Measurements from ENCODE around the gene HERPUD1.
"Not testable (repeated sequence)": the region's sequence is repeated elsewhere in the genome, so short reads cannot be mapped to it uniquely, and the experiment has no call there.

The HERPUD1 gene

DNA sequence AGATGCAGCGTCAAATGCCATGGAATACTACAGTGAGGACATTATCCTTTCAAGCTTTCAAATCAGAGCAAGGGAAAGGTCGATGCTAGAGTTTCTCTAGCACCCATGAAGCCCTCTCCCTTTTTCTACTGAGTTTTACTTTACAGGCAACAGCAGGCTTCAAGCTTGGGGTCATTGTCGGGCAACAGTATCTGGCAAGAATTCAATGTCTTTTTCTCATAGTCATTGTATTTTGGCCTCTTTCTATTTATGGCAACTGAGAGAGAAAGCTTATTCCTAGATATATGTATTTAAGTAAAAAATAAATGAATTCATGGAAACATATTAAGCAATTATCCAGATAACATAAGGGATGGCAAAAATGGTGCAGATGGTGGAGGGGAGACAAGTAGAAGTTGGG, 29.4 kb downstream of the HERPUD1 start:
- no peak for DNase-seq (ENCODE audit: low read depth)

DNA sequence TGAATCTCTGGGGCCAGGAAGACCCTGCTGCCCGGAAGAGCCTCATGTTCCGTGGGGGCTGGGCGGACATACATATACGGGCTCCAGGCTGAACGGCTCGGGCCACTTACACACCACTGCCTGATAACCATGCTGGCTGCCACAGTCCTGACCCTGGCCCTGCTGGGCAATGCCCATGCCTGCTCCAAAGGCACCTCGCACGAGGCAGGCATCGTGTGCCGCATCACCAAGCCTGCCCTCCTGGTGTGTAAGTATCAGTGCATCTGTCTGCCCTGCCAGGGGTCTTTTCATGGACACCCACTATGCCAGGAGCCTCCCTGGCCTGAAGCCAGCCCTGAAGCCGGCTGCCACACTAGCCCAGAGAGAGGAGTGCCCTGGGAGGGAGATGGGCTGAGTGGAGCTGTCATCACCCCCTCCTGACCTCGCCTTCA, 29.9 kb downstream of the HERPUD1 start, which contains the start of gene CETP:
Gene CETP (plus strand): TSS at position 100 of the 431 bp plus-strand sequence. CDS start 30 bp downstream, at position 130.
- DNase-seq (ENCODE audit: low read depth), result no peak

DNA sequence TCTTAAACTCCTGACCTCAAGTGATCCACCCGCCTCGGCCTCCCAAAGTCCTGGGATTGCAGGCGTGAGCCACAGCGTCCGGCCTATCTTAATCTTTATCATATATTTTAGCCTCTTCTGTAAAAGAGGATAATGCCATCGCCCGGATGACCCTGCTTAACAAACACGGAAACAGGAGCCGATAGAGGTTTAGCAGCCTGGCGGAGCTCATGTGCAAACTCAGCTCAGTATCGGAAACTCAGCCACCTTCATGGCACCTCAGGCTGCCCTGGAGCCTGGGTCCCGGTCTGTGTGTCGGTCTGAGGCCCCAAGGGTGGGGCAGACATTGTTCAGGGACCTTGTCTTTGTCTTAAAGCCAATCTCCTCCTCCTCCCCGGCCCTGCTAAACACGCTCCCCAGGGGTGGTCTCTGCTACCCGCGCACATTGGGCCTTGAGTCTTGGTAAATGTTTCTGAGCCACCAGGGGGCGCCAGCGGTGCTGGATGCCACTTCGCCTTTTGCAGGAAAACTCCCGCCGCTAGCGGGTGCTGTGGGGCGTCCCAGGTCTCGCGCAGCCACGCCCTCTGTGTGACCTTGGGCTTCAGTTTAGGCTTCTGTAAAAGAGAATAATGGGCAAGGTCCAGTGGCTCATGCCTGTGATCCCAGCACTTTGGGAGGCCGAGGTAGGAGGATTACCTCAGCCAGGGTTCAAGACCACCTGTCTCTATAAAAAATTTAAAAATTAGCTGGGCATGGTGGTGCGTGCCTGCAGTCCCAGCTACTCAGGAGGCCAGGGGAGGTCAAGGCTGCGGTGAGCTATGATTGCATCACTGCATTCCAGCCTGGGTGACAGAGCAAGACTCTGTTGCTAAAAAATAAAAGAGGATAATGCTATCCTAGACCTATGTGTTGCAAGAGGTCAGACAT, 32.6 kb downstream of the HERPUD1 start:
- DNase-seq (ENCODE audit: low read depth), result peak; percentile 97

DNA sequence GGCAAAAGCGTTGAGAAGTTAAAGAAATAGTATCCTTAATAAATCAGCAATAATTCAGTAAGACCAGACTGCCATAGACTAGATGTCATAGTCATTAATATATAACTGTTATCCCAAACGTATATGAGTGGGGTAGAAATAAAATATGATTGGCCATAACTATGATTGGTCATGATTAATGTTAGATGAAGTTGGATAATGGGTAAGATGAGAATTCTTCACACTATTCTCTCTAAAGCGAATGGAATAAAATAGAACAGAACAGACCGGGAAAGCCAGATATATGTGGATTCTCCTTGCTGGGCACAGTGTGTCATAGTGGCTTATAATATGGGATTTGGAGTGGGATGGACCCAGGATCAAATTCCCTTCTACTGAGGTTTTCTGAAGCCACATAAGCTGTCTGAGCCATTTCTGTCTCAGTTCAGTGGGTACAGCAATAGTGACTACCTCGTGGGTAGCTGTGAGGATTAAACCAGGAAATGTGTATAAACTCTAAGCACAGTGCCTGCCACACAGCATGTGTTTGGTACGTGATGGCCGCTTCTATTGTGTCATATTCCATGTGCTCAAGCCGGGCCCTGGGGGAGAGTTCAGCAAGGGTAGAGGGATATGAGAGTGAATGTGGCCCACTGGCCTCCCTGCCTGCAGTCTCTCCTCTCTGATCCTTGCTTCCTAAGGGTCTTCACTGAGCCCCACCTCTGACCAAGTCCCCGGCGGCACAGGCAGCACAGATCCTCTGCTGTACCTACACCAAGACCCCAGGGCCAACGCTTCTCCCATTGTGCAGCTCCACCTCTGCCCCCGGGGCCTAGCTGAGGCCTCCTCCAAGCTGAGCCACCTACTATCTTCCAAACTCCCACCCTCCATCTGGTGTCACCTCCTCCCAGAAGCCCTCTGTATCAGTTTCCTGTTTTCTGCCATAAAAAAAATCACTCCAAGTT, 33.5 kb downstream of the HERPUD1 start:
- DNase-seq (ENCODE audit: low read depth), result no peak

DNA sequence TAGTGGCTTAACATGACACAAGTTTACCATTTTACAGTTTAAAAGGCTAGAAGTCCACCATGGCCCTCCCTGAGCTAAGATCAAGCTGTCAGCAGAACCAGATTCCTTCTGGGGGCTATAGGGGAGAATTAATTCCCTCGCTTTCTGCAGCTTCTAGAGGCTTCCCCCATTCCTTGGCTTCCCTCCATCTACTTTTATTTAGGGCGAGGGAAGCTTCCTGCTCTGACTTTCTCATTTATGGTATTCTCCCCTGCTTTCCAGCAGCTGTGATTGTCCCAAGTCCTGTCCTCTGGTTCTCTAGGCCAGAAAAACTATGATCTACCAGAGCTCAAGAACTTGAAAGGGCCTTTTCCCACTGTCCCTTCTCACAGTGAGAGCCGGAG, 34.1 kb downstream of the HERPUD1 start:
- no peak for DNase-seq (ENCODE audit: low read depth)

DNA sequence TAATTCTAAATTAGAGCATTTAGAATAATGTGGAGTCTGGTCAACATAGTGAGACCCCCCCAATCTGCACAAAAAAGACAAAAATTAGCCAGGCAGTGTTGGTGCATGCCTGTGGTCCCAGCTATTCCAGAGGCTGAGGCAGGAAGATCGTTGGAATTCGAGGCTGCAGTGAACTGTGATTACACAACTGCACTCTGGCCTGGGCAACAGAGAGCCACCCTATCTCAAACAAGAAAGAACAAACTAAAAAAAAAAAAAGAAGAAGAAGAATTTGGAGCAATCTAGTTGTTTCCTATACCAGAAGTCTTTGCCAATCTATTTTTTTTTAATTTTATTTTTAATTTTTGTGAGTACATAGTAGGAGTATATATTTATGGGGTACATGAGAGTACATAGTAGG, 35.8 kb downstream of the HERPUD1 start:
- DNase-seq (ENCODE audit: low read depth), result no peak

DNA sequence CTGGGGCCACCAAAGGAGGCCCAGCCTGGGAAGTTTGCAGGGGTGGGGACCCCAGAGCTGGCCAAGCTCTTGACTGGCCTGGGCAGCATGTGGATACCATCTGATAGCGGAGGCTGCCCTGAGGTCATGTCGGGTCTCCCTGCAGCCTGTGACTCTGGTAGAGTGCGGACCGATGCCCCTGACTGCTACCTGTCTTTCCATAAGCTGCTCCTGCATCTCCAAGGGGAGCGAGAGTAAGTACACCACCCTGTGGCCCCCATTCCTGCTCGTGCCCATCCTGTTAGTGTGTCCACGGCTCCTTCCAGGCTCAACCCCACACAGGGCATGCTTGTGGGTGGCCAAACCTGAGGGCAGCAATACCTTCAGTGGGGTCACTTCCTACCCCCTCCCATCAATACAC, 37.8 kb downstream of the HERPUD1 start:
- DNase-seq (ENCODE audit: low read depth), result no peak

DNA sequence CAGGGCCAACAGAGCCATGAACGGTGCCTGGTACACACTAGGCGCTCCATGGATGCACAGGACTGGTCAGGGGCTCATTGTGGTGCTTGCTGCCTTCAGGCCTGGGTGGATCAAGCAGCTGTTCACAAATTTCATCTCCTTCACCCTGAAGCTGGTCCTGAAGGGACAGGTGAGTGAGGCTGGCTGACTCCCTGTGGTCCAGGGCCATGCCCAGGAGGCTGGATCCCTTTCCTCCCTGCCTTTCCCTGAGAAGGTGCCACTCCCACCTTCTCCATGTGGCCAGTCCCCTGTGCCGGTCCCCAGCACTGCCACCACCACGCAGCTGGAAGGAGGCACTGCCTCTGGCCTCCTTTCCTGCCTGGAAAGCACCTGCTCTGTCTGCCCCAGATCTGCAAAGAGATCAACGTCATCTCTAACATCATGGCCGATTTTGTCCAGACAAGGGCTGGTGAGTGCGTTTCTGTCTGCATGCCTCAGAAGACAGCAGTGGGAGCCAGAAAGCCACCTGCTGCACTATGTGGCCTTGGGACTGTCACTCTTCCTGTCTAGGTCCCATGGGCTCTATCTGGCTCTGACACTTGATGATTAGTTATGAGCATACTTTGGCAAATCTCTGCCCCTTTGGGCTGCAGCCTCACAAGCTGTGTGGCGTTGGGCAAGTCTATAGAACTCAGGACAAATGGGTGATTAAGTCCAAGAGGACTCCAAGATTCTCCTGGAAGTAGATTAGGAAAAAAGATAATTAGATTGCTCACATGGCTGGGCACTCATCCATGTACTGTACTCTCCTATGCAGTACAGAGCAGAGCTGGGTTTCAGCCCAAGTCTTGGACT, 39.2 kb downstream of the HERPUD1 start:
- DNase-seq (ENCODE audit: low read depth), result no peak

DNA sequence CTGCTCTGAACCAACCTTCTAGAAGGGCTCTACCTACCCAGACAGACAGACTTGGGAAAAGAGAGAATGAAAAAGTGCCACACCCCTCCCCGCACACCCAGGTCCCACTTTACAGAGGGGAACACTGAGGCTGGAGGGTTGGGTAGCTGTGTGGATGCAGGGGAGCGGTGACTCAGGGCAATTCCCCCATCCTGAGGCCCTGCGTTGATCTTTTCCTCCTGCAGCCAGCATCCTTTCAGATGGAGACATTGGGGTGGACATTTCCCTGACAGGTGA, 39.8 kb downstream of the HERPUD1 start:
- no peak for DNase-seq (ENCODE audit: low read depth)

DNA sequence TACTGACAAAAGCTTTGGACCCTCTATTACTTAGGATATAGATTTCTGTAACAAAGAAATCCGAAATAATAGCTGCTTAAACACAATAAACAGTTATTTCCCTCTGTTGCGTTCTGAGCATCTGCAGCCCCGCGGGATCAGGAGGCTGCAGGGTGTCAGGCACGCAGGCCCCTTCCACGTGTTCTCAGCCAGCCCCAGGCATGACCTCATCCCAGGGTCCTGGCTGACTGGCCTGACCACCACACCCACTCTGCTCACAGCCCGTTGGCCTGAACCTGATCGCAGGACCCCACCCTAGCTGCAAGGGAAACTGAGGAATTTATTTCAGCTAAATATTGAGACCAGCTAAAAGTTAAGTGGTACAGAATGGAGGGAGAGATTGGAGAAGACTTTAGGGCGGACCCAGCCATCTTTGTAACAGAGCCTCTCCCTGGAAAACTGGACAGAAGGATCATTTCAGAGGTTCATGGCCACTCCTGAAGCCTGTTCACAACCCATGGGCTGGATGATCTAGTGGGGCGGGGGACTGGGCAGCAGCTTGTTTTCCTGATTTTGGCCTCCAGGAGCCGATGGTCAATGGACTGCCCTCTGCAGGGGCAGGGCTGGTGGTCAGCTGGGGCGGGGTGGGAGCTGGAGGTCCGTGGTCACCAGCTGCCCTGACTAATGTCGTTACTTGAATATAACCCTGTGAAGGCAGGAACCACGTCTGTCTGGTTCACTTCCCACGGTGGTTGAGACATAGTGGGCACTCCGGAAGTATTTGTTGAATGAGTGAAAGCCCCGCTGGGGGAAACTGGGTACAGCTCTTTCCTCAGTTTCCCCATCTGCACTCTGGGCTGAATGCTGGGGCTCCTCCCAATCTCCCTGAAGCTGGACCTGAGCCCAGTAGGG, 40.7 kb downstream of the HERPUD1 start:
- no peak for DNase-seq (ENCODE audit: low read depth)

DNA sequence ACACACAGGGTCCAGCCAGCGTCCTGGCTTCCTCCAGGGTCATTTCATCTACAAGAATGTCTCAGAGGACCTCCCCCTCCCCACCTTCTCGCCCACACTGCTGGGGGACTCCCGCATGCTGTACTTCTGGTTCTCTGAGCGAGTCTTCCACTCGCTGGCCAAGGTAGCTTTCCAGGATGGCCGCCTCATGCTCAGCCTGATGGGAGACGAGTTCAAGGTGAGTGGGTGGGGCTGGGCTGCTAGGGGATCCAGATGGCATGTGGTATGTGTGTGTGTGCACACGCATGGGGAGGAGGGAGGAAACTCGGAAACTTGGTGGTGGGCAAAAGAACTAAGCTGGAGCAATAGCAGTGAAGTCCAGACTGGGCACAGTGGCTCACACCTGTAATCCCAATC, 41.4 kb downstream of the HERPUD1 start:
- no peak for DNase-seq (ENCODE audit: low read depth)

DNA sequence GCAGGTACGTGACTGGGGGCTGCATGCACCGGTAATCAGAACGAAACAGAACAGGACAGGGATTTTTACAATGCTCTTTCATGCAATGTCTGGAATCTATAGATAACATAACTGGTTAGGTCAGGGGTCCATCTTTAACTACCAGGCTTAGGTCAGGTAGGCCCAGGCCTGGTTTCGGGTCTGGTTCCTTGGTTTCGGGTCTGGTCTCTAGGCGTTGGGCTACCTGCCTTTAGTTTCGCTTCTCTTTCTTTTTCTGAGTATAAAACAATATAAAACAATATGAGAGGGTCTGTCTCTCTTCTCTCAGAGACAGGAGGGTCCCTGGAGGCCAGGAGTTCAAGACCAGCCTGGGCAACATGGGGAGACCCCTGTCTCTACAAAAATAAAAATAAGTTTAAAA, 42.0 kb downstream of the HERPUD1 start:
- not testable (repeated sequence) for DNase-seq (ENCODE audit: low read depth)

DNA sequence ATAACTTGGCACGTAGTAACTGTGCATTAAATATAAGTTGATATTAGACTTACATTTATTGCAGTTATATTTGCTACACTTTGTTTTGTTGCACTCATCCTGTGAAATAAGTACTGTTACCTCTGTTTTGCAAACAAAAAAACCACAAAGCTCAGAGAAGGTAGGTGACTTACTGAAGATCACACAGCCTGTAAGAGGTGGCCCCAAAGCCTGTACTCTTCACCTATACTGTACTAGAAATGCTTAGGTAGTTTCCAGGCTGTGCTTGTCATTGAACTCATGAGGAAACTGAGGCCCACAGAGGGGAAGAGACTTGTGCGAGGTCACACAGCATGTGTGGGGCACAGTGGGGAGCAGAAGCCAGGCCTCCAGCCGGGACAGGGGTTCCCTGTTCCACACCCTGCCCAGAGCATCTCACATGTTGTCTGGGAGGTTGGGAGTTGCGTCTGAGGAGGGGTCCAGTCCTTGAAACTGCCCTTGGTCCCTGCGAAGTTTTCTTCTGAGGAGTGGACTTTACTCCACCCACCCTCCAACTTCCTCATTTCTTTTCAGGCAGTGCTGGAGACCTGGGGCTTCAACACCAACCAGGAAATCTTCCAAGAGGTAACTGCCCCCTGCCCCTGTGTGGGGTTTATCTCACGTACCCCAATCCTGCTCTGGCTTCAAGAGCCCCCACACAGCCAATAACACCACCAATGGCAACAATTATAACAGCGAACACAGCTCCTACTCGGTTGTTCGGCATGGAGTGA, 42.8 kb downstream of the HERPUD1 start:
- DNase-seq (ENCODE audit: low read depth), result no peak

DNA sequence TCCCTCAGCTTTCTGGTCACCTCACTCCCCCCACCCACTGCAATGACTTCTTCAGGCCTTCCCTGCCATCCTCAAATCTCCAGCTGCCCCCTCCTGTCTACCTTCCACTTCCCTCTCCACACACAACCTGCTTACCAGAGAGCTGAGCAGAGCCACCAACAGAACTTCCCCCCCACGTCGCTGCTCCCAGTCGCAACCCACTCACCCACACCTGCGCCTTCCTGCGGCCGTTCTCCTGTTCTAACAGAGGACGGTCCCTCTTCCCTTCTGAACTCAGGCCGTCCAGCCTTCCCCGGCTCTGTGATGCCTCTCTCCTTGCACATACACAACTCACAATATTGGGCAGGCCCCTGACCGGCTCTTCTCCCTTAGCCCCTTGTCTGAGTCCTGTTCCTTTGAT, 43.8 kb downstream of the HERPUD1 start:
- no peak for DNase-seq (ENCODE audit: low read depth)

DNA sequence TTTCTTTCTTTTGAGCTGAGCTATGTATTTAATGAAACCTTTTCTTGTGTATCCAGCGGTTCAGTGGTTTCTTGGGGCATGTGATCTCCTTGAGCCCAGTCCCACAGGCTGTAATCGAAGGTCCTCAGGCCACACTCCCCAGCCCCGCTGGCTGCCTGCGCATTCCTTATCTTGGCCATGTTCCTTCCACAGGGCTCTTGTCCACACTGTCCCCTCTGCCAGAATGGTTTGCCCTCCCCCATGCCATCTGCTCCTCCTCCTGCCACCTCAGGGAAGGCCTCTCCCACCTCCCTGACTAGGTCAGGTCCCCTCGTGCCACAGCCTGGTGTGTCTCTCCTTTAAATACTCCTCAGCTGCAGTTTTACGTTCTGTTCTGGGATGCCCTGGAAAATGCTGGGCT, 45.3 kb downstream of the HERPUD1 start:
- no peak for DNase-seq (ENCODE audit: low read depth)

DNA sequence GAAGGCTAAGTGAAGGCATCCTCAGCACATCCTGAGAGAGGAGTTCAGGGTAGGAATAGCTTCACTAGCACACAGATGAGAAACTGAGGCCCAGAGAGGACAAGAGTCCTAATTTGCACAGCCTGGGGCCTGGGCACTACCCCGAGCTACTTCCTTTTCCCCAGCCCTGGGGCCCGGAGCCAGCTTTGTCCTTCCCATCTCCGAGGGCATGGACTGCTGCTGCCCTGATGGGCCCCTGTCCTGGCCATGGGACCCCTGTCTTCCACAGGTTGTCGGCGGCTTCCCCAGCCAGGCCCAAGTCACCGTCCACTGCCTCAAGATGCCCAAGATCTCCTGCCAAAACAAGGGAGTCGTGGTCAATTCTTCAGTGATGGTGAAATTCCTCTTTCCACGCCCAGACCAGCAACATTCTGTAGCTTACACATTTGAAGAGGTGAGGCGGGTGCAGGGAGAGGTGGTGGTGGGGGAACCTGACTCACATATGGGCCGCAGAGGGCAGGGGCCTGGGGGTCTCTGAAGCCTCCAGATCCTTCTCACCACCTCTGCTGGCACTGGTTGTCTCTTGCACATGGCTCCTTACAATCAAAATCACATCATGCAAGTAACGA, 46.0 kb downstream of the HERPUD1 start:
- no peak for DNase-seq (ENCODE audit: low read depth)

DNA sequence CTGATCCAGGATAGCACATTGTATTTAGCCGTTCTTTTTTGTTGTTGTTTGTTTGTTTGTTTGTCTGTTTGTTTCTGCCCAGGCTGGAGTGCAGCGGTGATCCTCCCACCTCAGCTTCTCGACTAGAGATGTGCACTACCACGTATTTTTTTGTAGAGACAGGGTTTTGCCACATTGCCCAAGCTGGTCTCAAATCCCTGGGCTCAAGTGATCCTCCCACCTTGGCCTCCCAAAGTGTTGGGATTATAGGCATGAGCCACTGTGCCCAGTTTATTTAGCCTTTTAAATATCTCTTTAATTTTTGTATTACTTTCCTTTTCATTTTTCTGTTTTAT, 48.2 kb downstream of the HERPUD1 start:
- no peak for DNase-seq (ENCODE audit: low read depth)

DNA sequence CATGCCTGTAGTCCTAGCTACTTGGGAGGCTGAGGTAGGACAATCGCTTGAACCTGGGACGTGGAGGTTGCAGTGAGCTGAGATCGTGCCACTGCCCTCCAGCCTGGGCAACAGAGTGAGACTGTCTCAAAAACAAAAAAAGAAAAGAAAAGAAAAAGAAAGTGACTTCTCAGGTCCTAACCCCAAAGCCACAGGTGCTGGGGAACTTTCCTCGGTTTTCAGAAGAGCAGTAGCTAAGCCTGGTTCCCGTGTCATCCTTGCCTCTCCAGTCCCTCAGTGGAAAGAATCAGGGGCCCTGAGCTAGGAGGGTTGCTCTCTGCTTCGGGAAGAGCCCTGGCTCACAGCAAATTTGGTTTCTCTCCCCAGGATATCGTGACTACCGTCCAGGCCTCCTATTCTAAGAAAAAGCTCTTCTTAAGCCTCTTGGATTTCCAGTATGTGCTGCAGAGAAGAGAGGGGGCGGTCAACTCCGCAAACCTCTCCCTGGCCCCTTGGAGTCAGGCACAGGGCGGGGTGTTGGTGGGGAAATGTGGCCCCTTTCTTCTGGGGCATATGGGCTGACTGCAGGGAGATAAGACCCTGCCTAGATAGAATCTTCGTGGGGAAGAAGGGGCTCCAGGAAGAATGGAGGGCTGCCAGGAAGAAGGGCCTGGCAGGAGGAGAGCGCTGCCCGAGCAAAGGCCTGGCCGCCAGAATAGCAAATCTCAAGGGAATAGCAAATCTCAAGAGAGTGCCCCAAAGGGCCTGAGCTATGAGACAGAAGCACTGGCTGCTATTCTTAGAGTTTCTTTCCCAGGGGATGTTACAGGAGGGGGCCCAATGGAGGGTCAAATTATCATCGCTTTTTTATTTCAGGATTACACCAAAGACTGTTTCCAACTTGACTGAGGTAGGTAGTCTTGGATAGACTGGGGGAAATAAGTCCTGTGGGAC, 49.1 kb downstream of the HERPUD1 start:
- DNase-seq (ENCODE audit: low read depth), result no peak

DNA sequence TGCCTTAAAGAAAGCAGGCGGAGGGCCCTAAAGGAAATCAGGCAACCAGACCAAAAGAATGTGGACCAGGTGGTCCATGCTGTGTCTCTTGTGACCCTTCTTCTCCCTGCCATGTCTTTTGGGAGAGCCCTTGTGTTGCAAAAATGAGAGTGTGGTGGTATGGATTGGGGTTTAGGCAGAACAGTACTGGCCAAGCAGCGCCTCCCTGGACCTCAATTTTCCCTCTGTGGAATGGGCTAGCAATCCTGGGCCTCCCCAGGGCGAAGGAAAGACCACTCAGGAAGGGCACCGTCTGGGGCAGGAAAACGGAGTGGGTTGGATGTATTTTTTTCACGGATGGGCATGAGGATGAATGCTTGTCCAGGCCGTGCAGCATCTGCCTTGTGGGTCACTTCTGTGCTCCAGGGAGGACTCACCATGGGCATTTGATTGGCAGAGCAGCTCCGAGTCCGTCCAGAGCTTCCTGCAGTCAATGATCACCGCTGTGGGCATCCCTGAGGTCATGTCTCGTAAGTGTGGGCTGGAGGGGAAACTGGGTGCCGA, 49.9 kb downstream of the HERPUD1 start:
- no peak for DNase-seq (ENCODE audit: low read depth)

Measured in activated T-cell treated with anti-CD3 and anti-CD28 coated beads for 1 hour (primary cell).